Measurements from ENCODE around the gene GPR45.

GPR45 gene

DNA sequence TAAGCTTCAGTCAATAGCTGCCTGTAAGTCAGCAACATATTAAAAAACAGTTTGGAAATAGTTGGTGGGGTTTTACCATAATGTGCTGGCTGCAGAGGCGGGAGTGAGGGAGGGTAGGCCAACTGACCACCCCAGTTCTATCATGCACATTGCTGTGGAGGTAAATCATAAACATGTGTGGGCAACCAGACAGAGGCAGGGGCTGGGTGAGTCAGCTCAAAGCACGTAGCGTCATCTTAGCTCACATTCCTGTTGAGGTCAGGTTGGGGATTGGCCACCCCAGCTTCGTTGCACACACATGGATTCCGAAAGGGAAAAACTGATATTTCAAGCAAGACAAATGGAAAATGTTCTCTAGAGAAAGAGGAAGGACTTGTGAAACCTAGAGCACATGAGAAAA, 19.5 kb downstream of the GPR45 start:
- H3K79me2 ChIP-seq (ENCODE audit: insufficient read depth, low read depth): no peaks in the 10 kb centered on the region
- no peaks in the 10 kb centered on the region for H3K4me1 ChIP-seq (ENCODE audit: low read depth, poor library complexity, severe bottlenecking)
- no peaks in the 10 kb centered on the region for H3K27me3 ChIP-seq (ENCODE audit: insufficient read depth, low read depth)
- TF ChIP-seq, protein P1, sequence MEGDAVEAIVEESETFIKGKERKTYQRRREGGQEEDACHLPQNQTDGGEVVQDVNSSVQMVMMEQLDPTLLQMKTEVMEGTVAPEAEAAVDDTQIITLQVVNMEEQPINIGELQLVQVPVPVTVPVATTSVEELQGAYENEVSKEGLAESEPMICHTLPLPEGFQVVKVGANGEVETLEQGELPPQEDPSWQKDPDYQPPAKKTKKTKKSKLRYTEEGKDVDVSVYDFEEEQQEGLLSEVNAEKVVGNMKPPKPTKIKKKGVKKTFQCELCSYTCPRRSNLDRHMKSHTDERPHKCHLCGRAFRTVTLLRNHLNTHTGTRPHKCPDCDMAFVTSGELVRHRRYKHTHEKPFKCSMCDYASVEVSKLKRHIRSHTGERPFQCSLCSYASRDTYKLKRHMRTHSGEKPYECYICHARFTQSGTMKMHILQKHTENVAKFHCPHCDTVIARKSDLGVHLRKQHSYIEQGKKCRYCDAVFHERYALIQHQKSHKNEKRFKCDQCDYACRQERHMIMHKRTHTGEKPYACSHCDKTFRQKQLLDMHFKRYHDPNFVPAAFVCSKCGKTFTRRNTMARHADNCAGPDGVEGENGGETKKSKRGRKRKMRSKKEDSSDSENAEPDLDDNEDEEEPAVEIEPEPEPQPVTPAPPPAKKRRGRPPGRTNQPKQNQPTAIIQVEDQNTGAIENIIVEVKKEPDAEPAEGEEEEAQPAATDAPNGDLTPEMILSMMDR (conservative IDR thresholded peaks at IDR 0.05; ENCODE audit: low read depth, low read length): no peak
- no peak overlapping the region for H3K27ac ChIP-seq
- H3K9ac ChIP-seq: no peak overlapping the region
- H2AFZ ChIP-seq (ENCODE audit: low read depth): no peak overlapping the region
- no peak overlapping the region for H3K4me3 ChIP-seq (IDR thresholded peaks at IDR 0.05; ENCODE audit: insufficient read depth, low read depth, low read length)
- no peak overlapping the region for H3K4me2 ChIP-seq
- H3K36me3 ChIP-seq (ENCODE audit: insufficient read depth): no peaks in the 10 kb centered on the region
- no peaks in the 10 kb centered on the region for H4K20me1 ChIP-seq (ENCODE audit: insufficient read depth)

DNA sequence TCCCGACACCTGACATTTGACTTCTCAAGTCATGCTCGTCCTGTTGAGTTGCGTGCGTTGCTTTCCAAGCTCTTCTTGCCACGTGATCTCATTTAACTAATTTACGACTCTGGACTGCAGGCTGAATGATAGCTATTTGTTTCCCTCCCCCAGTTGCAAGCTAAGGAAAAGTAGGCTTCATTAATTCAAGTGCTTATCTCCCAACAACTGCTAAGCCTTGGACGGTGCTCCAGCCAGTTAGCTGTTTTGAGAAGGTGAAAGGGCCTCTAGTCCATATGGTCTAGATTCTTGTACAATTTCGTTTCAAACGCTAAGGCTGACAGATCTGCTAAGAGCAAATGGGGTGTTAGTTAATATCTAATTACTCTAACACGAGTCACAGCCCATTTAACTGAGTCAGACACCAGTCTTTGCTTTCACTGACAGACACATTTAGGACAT, 21.1 kb downstream of the GPR45 start:
- Histone ChIP-seq H3K27me3 (ENCODE audit: insufficient read depth, low read depth) (no peaks in the 10 kb centered on the region), H3K36me3 (ENCODE audit: insufficient read depth) (no peaks in the 10 kb centered on the region), H2AFZ (ENCODE audit: low read depth) (no peak overlapping the region), H3K9ac (no peak overlapping the region), H4K20me1 (ENCODE audit: insufficient read depth) (no peaks in the 10 kb centered on the region), H3K4me1 (ENCODE audit: low read depth, poor library complexity, severe bottlenecking) (no peaks in the 10 kb centered on the region), H3K79me2 (ENCODE audit: insufficient read depth, low read depth) (no peaks in the 10 kb centered on the region), H3K4me2 (no peak overlapping the region), H3K27ac (no peak overlapping the region), H3K4me3 (IDR thresholded peaks at IDR 0.05; ENCODE audit: insufficient read depth, low read depth, low read length) (no peak overlapping the region)
- TF ChIP-seq, protein P1 (conservative IDR thresholded peaks at IDR 0.05; ENCODE audit: low read depth, low read length): no peak

DNA sequence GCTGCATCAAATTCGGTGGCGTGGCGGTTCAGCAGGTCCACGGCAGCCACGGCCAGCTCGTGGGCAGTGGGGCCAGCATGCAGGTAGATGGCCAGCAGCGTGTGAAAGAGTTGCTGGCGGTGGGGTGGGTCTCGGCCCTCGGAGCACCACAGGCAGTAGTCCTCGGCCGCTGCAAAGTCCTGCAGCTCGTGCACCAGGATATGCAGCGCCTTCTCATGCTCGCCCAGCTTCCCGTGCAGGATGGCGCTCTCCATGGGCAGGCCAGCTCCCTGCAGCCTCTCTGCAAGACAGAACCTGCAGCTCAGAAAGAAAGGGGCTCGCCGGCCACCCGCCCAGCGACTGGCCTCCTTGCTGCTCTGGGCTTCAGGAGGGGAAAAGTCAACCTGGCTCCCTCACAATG, 27.9 kb downstream of the GPR45 start:
- Histone ChIP-seq H3K79me2 (ENCODE audit: insufficient read depth, low read depth) (no peaks in the 10 kb centered on the region), H3K27me3 (ENCODE audit: insufficient read depth, low read depth) (no peaks in the 10 kb centered on the region), H3K4me1 (ENCODE audit: low read depth, poor library complexity, severe bottlenecking) (no peaks in the 10 kb centered on the region), H3K36me3 (ENCODE audit: insufficient read depth) (no peaks in the 10 kb centered on the region), H2AFZ (ENCODE audit: low read depth) (no peak overlapping the region), H3K27ac (no peak overlapping the region), H3K9ac (no peak overlapping the region), H3K4me2 (no peak overlapping the region), H3K4me3 (IDR thresholded peaks at IDR 0.05; ENCODE audit: insufficient read depth, low read depth, low read length) (no peak overlapping the region), H4K20me1 (ENCODE audit: insufficient read depth) (no peaks in the 10 kb centered on the region)
- TF ChIP-seq, protein P1 (conservative IDR thresholded peaks at IDR 0.05; ENCODE audit: low read depth, low read length): no peak

DNA sequence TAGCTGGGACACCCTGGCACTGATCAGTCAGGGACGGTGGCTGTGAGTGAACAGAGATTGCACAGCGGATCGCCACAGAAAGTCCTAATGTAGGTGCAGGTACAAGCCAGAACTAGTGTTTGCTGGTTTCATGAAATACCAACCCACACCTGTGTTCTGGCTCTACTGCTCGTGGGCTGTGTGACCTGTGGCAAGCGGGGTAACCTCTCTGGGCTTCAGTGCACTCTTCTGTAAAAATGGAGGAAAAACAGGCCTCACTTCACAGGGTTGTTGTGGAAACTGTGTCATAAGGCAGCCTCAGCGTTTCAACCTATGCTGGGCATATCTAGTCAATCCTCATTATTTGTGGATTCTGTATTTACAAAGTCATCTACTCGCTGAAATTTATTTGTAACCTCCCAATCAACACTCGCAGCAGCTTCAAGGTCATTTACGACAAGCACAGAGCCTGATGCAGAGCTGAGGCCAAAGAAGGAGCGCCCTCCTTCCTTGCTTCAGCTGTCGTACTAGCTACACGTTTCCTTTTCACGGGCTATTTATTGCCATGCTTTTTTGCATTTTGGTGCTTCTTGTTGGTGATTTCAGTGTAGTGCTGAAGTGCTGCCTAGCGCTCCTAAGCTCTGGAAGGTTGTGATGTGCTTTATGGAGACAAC, 30.0 kb downstream of the GPR45 start:
- Histone ChIP-seq H3K79me2 (ENCODE audit: insufficient read depth, low read depth) (no peaks in the 10 kb centered on the region), H3K4me2 (no peak overlapping the region), H3K4me3 (IDR thresholded peaks at IDR 0.05; ENCODE audit: insufficient read depth, low read depth, low read length) (no peak overlapping the region), H3K9ac (no peak overlapping the region), H2AFZ (ENCODE audit: low read depth) (no peak overlapping the region), H3K36me3 (ENCODE audit: insufficient read depth) (no peaks in the 10 kb centered on the region), H4K20me1 (ENCODE audit: insufficient read depth) (no peaks in the 10 kb centered on the region), H3K27ac (no peak overlapping the region), H3K4me1 (ENCODE audit: low read depth, poor library complexity, severe bottlenecking) (no peaks in the 10 kb centered on the region), H3K27me3 (ENCODE audit: insufficient read depth, low read depth) (no peaks in the 10 kb centered on the region)
- TF ChIP-seq, protein P1 (conservative IDR thresholded peaks at IDR 0.05; ENCODE audit: low read depth, low read length): no peak

Measured in KMS-11 (cell line).